IMR-90 (cell line): ENCODE results near the gene SPAG16. TPM values are rescaled to one million over a fixed set of nuclear protein-coding genes. Genes with fewer than 3 reads are reported as not detected.

ENCODE experiments used
- ATAC-seq: fragments of 200-7000 bp; cut with Tn5 transposase; 2 replicates; pipeline ENCODE4 v1.9.1; 2020; ENCODE audit warnings: low read depth, mild to moderate bottlenecking, moderate library complexity
- BruUV-seq: library from RNA; stranded (reverse); fragments of 400-500 nt; replicated peaks from 2 replicates; lab custom pipeline; 2021; lab: Mats Ljungman, UMichigan
- CTCF ChIA-PET: fragments of 300-600 bp; formaldehyde crosslinking; extraction: SDS; loops from one replicate; lab custom pipeline; 2021; ENCODE audit warnings: antibody characterized with exemption; lab: Yijun Ruan, JAX
- POLR2A ChIA-PET: fragments of 300-600 bp; sonication (Branson Sonifier 250); formaldehyde crosslinking; loops from one replicate; lab custom pipeline; 2022; ENCODE audit warnings: antibody characterized with exemption; ENCODE audit not compliant: unreplicated experiment; lab: Charles Lee
- DNase-seq: peaks from one replicate; pipeline ENCODE4 v3.0.0; 2013
- H2AFZ ChIP-seq: replicated peaks from 2 replicates; pipeline ENCODE3; 2013; ENCODE audit warnings: low read length, mild to moderate bottlenecking; ENCODE audit not compliant: poor library complexity
- H2AK5ac ChIP-seq: 2 replicates; pipeline ENCODE4 v1.6.1; 2013; ENCODE audit warnings: low read depth, low read length, inconsistent platforms
- H2AK9ac ChIP-seq: replicated peaks from 2 replicates; pipeline ENCODE3; 2013; ENCODE audit warnings: mild to moderate bottlenecking, low read depth, low read length, moderate library complexity; ENCODE audit not compliant: poor library complexity
- H2BK120ac ChIP-seq: 2 replicates; pipeline ENCODE4 v1.6.1; 2013; ENCODE audit warnings: low read depth, low read length, inconsistent platforms
- H2BK15ac ChIP-seq: 3 replicates; pipeline ENCODE4 v1.6.1; 2013; ENCODE audit warnings: low read depth, low read length, inconsistent platforms
- H2BK20ac ChIP-seq: 2 replicates; pipeline ENCODE4 v1.6.1; 2013; ENCODE audit warnings: low read depth, mild to moderate bottlenecking, inconsistent platforms, low read length, moderate library complexity
- H2BK5ac ChIP-seq: 2 replicates; pipeline ENCODE4 v1.6.1; 2013; ENCODE audit warnings: mild to moderate bottlenecking, low read depth, low read length, inconsistent platforms; ENCODE audit not compliant: poor library complexity, severe bottlenecking
- H3K14ac ChIP-seq: replicated peaks from 2 replicates; pipeline ENCODE4 v1.6.1; 2013; ENCODE audit warnings: low read depth, low read length, inconsistent platforms
- H3K18ac ChIP-seq: 2 replicates; pipeline ENCODE4 v1.6.1; 2013; ENCODE audit warnings: low read depth, low read length, control low read depth
- H3K23ac ChIP-seq: 2 replicates; pipeline ENCODE4 v1.6.1; 2013; ENCODE audit warnings: low read depth, low read length, inconsistent platforms
- H3K27ac ChIP-seq: 2 replicates; pipeline ENCODE4 v1.5.1; 2013; ENCODE audit warnings: mild to moderate bottlenecking, control low read depth, low read length; ENCODE audit not compliant: insufficient read depth
- H3K27me3 ChIP-seq: 2 replicates; pipeline ENCODE4 v1.6.1; 2013; ENCODE audit warnings: low read length; ENCODE audit not compliant: control insufficient read depth, insufficient read depth
- H3K36me3 ChIP-seq: 2 replicates; pipeline ENCODE4 v1.6.1; 2013; ENCODE audit warnings: low read length, mixed read lengths; ENCODE audit not compliant: control insufficient read depth, insufficient read depth
- H3K4ac ChIP-seq: 2 replicates; pipeline ENCODE4 v1.6.1; 2013; ENCODE audit warnings: low read depth, low read length, inconsistent platforms
- H3K4me1 ChIP-seq: 2 replicates; pipeline ENCODE4 v1.6.1; 2013; ENCODE audit warnings: low read length, mixed read lengths; ENCODE audit not compliant: control insufficient read depth, insufficient read depth
- H3K4me2 ChIP-seq: 2 replicates; pipeline ENCODE4 v1.6.1; 2013; ENCODE audit warnings: low read depth, mild to moderate bottlenecking, control low read depth, low read length, moderate library complexity
- H3K4me3 ChIP-seq: 2 replicates; pipeline ENCODE4 v1.5.1; 2013; ENCODE audit warnings: low read depth, mild to moderate bottlenecking, control low read depth, low read length, moderate library complexity; ENCODE audit not compliant: insufficient read depth
- H3K56ac ChIP-seq: 2 replicates; pipeline ENCODE4 v1.6.1; 2013; ENCODE audit warnings: low read length, inconsistent platforms; ENCODE audit not compliant: insufficient read depth; ENCODE audit errors: extremely low read depth
- H3K79me1 ChIP-seq, 2 experiments: 2 replicates each; pipeline ENCODE4 v1.6.1; 2013; ENCODE audit warnings: low read length in 2 of 2, inconsistent platforms in 1 of 2, low read depth in 1 of 2
- H3K9ac ChIP-seq: 2 replicates; pipeline ENCODE4 v1.6.1; 2013; ENCODE audit warnings: low read depth, low read length, control low read depth
- H3K9me1 ChIP-seq: 2 replicates; pipeline ENCODE4 v1.6.1; 2013; ENCODE audit warnings: low read length, inconsistent platforms; ENCODE audit not compliant: insufficient read depth
- H3K9me3 ChIP-seq: 2 replicates; pipeline ENCODE4 v1.6.1; 2013; ENCODE audit warnings: low read length; ENCODE audit not compliant: control insufficient read depth, insufficient read depth
- H4K20me1 ChIP-seq: 2 replicates; pipeline ENCODE4 v1.6.1; 2013; ENCODE audit warnings: low read length, inconsistent platforms; ENCODE audit not compliant: insufficient read depth
- H4K5ac ChIP-seq: 2 replicates; pipeline ENCODE4 v1.6.1; 2013; ENCODE audit warnings: mild to moderate bottlenecking, low read depth, low read length, control low read depth
- H4K8ac ChIP-seq, 2 experiments: 2 replicates each; pipeline ENCODE4 v1.6.1; 2013; ENCODE audit warnings: low read depth in 2 of 2, low read length in 2 of 2, control low read depth in 1 of 2, inconsistent platforms in 1 of 2
- H4K91ac ChIP-seq: 2 replicates; pipeline ENCODE4 v1.6.1; 2013; ENCODE audit warnings: low read depth, low read length, inconsistent platforms; ENCODE audit not compliant: insufficient read depth
- CTCF ChIP-seq: conservative IDR thresholded peaks from 2 replicates; pipeline ENCODE4 v1.5.1; 2012; ENCODE audit warnings: mild to moderate bottlenecking, low read depth, low read length, improper control_type of control experiment
- ELK1 ChIP-seq: fragments of 150-350 bp; IDR thresholded peaks from 2 replicates; pipeline ENCODE4 v1.6.1; 2016; ENCODE audit warnings: low read depth, mild to moderate bottlenecking, low read length, moderate library complexity, borderline replicate concordance
- MAFK ChIP-seq: IDR thresholded peaks from 2 replicates; pipeline ENCODE4 v1.6.1; 2012; ENCODE audit warnings: low read depth, low read length, improper control_type of control experiment
- MAZ ChIP-seq: IDR thresholded peaks from 2 replicates; pipeline ENCODE4 v1.6.1; 2012; ENCODE audit warnings: low read depth, mild to moderate bottlenecking, low read length, improper control_type of control experiment, moderate library complexity, borderline replicate concordance
- POLR2A ChIP-seq: IDR thresholded peaks from 2 replicates; pipeline ENCODE4 v1.6.1; 2012; ENCODE audit warnings: mild to moderate bottlenecking, low read depth, low read length
- RCOR1 ChIP-seq: IDR thresholded peaks from 2 replicates; pipeline ENCODE4 v1.6.1; 2012; ENCODE audit warnings: mild to moderate bottlenecking, low read length, improper control_type of control experiment; ENCODE audit not compliant: insufficient replicate concordance
- RFX5 ChIP-seq: IDR thresholded peaks from 2 replicates; pipeline ENCODE4 v1.8.0; 2012; ENCODE audit warnings: low read depth, mild to moderate bottlenecking, low read length, moderate library complexity
- SMC3 ChIP-seq: fragments of 150-350 bp; IDR thresholded peaks from 2 replicates; pipeline ENCODE4 v1.6.1; 2016; ENCODE audit warnings: low read depth, mild to moderate bottlenecking, antibody characterized with exemption, low read length, moderate library complexity
- USF2 ChIP-seq: fragments of 150-350 bp; IDR thresholded peaks from 2 replicates; pipeline ENCODE4 v1.6.1; 2017; ENCODE audit warnings: mild to moderate bottlenecking, antibody characterized with exemption, low read length, low read depth
- WGBS, 2 experiments: methylation state at CpG; one replicate each; pipeline versions ENCODE4 v1.1.5 to v1.1.7; 2013; ENCODE audit warnings: missing lambda C conversion rate in 2 of 2; ENCODE audit not compliant: insufficient read length in 1 of 2; ENCODE audit errors: extremely low coverage in 2 of 2; 5-methylcytosine and 5-hydroxymethylcytosine counted together
- dilution Hi-C: fragments of 300-500 bp; cut with HindIII; formaldehyde crosslinking; loops from one replicate; pipeline ENCODE4 v1.14.3; 2018; ENCODE audit warnings: low sequenced_read_pairs; ENCODE audit not compliant: unreplicated experiment
- in situ Hi-C: fragments of 300-500 bp; cut with MboI; formaldehyde crosslinking; loops from 3 replicates; pipeline ENCODE4 v1.14.3; 2019; ENCODE audit warnings: low sequenced_read_pairs, inconsistent platforms, mixed read lengths
- intact Hi-C: fragments of 100-400 bp; cut with micrococcal nuclease; formaldehyde crosslinking; loops from 2 replicates; pipeline ENCODE4 v1.10.0; 2022
- polyA plus RNA-seq, 3 experiments: library from polyadenylated mRNA; depleted of rRNA; stranded (reverse); fragments of >200 nt; gene quantifications; 2 replicates each; pipeline ENCODE4 v1.2.3, GENCODE V29; 2012; ENCODE audit warnings: low replicate concordance in 1 of 3
- total RNA-seq: library from RNA; depleted of rRNA; stranded (reverse); fragments of >200 nt; gene quantifications from 2 replicates; pipeline ENCODE4 v1.2.3, GENCODE V29; 2012

The SPAG16 gene
- total and polyA plus RNA-seq, 2 of the 4 experiments (the other 2 are of a cell fraction), result 7.3 to 13.5 TPM

- H2AK5ac ChIP-seq, result no peak overlapping the region
- H2BK5ac ChIP-seq, result no peak overlapping the region
- H3K18ac ChIP-seq, result no peak overlapping the region
- peaks cover 5% of the 10 kb centered on the region in 2 experiments for H3K79me1 ChIP-seq
- H2AFZ ChIP-seq, result no peak overlapping the region
- no CpG with 5 or more reads among the region's 1 CpG for WGBS, 2 experiments
- H4K91ac ChIP-seq, result no peak overlapping the region
- intact Hi-C loops (no loop called here), dilution Hi-C loops (no loop called here), in situ Hi-C loops (no loop called here)
- no peaks in the 10 kb centered on the region for H3K4me1 ChIP-seq
- ChIA-PET POLR2A (no interaction called here), CTCF (no interaction called here)
- no peaks in the 10 kb centered on the region for H3K36me3 ChIP-seq
- no peak overlapping the region for H2AK9ac ChIP-seq
- H3K9ac ChIP-seq, result no peak overlapping the region
- DNase-seq, result no peak
- H3K4me2 ChIP-seq, result no peak overlapping the region
- BruUV-seq, result no TSS peak
- no peak overlapping the region for H2BK15ac ChIP-seq
- H2BK120ac ChIP-seq, result no peak overlapping the region
- no peak overlapping the region for H3K27ac ChIP-seq
- no peak overlapping the region for H3K56ac ChIP-seq
- H3K27me3 ChIP-seq, result no peaks in the 10 kb centered on the region
- peaks cover 3% of the 10 kb centered on the region for H3K9me3 ChIP-seq
- no peak overlapping the region for H3K23ac ChIP-seq
- H3K14ac ChIP-seq, result no peak overlapping the region
- H3K4ac ChIP-seq, result no peak overlapping the region
- no peak overlapping the region for H2BK20ac ChIP-seq
- H4K20me1 ChIP-seq, result no peaks in the 10 kb centered on the region
- no peaks in the 10 kb centered on the region for H3K9me1 ChIP-seq
- H4K5ac ChIP-seq, result no peak overlapping the region
- ATAC-seq, result no peak
- TF ChIP-seq USF2 (no peak), ELK1 (no peak), RCOR1 (no peak), MAFK (no peak), RFX5 (no peak), SMC3 (no peak), CTCF (no peak), POLR2A (no peak), MAZ (no peak)
- H4K8ac ChIP-seq, result no peak overlapping the region
- H3K4me3 ChIP-seq, result no peak overlapping the region
Measured at GRCh38 chr2:213279971-213280370, 4.3 kb upstream of the SPAG16 start.
